Kidney (tissue), 14 donors: ENCODE measurements around the gene WDR81. TPM values are rescaled to one million over a fixed set of nuclear protein-coding genes. Genes with fewer than 3 reads are reported as not detected.

ENCODE experiments used
- DNase-seq, 5 donors: peaks; one replicate each; pipeline ENCODE4 v3.0.0-alpha.2; 2013 to 2020
- FAIRE-seq: peaks from 2 replicates; lab custom pipeline; 2012; peaks lifted over from hg19 to GRCh38; lab: Jason Lieb, UNC
- H3K27ac ChIP-seq, 2 donors: one replicate each; pipeline ENCODE4 v1.7.0; 2013; ENCODE audit warnings: low read depth in 2 of 2, low read length in 2 of 2, inconsistent platforms in 1 of 2
- H3K27me3 ChIP-seq: one replicate; pipeline ENCODE4 v1.7.1; 2013; ENCODE audit warnings: low read length, inconsistent platforms; ENCODE audit not compliant: control insufficient read depth, insufficient read depth
- H3K36me3 ChIP-seq, 3 donors: one replicate each; pipeline versions ENCODE4 v1.7.0 to v1.7.1; 2013; ENCODE audit warnings: low read length in 3 of 3, control low read depth in 1 of 3, inconsistent platforms in 1 of 3; ENCODE audit not compliant: insufficient read depth in 3 of 3, control insufficient read depth in 2 of 3
- H3K4me1 ChIP-seq, 3 donors: one replicate each; pipeline versions ENCODE4 v1.7.0 to v1.7.1; 2013; ENCODE audit warnings: low read length in 3 of 3, inconsistent platforms in 1 of 3, low read depth in 1 of 3; ENCODE audit not compliant: control insufficient read depth in 2 of 3, insufficient read depth in 2 of 3
- H3K4me3 ChIP-seq, 3 donors: one replicate each; pipeline versions ENCODE4 v1.7.0 to v1.8.1; 2013; ENCODE audit warnings: low read length in 3 of 3, control low read depth in 1 of 3, inconsistent platforms in 1 of 3
- H3K9ac ChIP-seq, 3 donors: one replicate each; pipeline versions ENCODE4 v1.7.0 to v1.7.1; 2013; ENCODE audit warnings: low read length in 3 of 3, control low read depth in 1 of 3, inconsistent platforms in 1 of 3
- H3K9me3 ChIP-seq, 3 donors: one replicate each; pipeline versions ENCODE4 v1.7.0 to v1.7.1; 2013; ENCODE audit warnings: low read length in 3 of 3, control low read depth in 1 of 3, inconsistent platforms in 1 of 3; ENCODE audit not compliant: control insufficient read depth in 2 of 3, insufficient read depth in 1 of 3
- CTCF ChIP-seq: IDR thresholded peaks from 3 replicates; pipeline ENCODE4 v1.5.1; 2012; ENCODE audit warnings: mild to moderate bottlenecking, moderate library complexity, borderline replicate concordance; ENCODE audit not compliant: insufficient read depth; ENCODE audit errors: extremely low read depth
- intact Hi-C: fragments of 100-400 bp; cut with DNase I; formaldehyde crosslinking; loops from one replicate; pipeline ENCODE4 v1.11.1; 2022
- polyA plus RNA-seq: library from polyadenylated mRNA; stranded (reverse); fragments of 350-450 nt; fragmentation: Illumina TruSeq; extraction: RNeasy Lipid Tissue Mini Kit (QIAGEN cat#74804); gene quantifications from one replicate; pipeline ENCODE4 v1.2.3, GENCODE V29; 2014; ENCODE audit warnings: low read depth, low replicate concordance; ENCODE audit not compliant: insufficient read depth
- total RNA-seq: library from RNA; stranded (reverse); fragmentation: NEBNext Ultra II Directional; extraction: Animal tissue kit (Norgen Biotek cat#: 25700); gene quantifications from one replicate; pipeline ENCODE4 v1.2.1, GENCODE V29; 2021
- donor health status: control.
- donor health status: control.
- donor health status: control.
- donor health status: control.
- donor health status: control.
- donor health status: DM: yes; HTN: yes; CAD: no.
- donor health status: Normal renal cell carcinoma (clear cell type).

WDR81 gene
- total and polyA plus RNA-seq, 2 donors from 2014 or later: 16.1 to 28.5 TPM

GRCh38 chr17:1745513-1746020 is 21.1 kb downstream of the WDR81 start:
- no peaks in the 10 kb centered on the region for H3K27me3 ChIP-seq
- intact Hi-C loops: no loop called here
- no peaks in the 10 kb centered on the region for H3K9me3 ChIP-seq
- no peak overlapping the region for H3K9ac ChIP-seq
- DNase-seq (peak in 1 of 5 donors; percentile 52), FAIRE-seq (no peak)
- H3K4me1 ChIP-seq: peaks cover 0 to 4% (median 0%) of the 10 kb centered on the region in 3 donors
- H3K36me3 ChIP-seq: no peaks in the 10 kb centered on the region
- H3K4me3 ChIP-seq: no peak overlapping the region
- no peak for TF ChIP-seq CTCF
- no peak overlapping the region for H3K27ac ChIP-seq

- no peak overlapping the region for H3K4me3 ChIP-seq
- H3K9ac ChIP-seq: no peak overlapping the region
- peak in 1 of 5 donors; percentile 28 for DNase-seq
- H3K27ac ChIP-seq: no peak overlapping the region
- H3K27me3 ChIP-seq: no peaks in the 10 kb centered on the region
- H3K9me3 ChIP-seq: no peaks in the 10 kb centered on the region
- no peak for TF ChIP-seq CTCF
- no peak for FAIRE-seq
- intact Hi-C loops: no loop called here
- H3K36me3 ChIP-seq: no peaks in the 10 kb centered on the region
- H3K4me1 ChIP-seq: peaks cover 0 to 3% (median 0%) of the 10 kb centered on the region in 3 donors
Observed at GRCh38 chr17:1746975-1747543, 22.6 kb downstream of the WDR81 start.

- no peak for TF ChIP-seq CTCF
- no peak for DNase-seq
- Histone ChIP-seq H3K9ac (no peak overlapping the region), H3K27me3 (no peaks in the 10 kb centered on the region), H3K4me3 (no peak overlapping the region), H3K27ac (no peak overlapping the region), H3K4me1 (peaks cover 0 to 8% (median 0%) of the 10 kb centered on the region in 3 donors), H3K36me3 (no peaks in the 10 kb centered on the region), H3K9me3 (no peaks in the 10 kb centered on the region)
- FAIRE-seq: no peak
- intact Hi-C loops: no loop called here
Observed at GRCh38 chr17:1750628-1751027, 26.1 kb downstream of the WDR81 start.
